Right ventricle myocardium superior (tissue), 1 donor: ENCODE results near the gene TROAP. TPM values are rescaled to one million over a fixed set of nuclear protein-coding genes. Genes with fewer than 3 reads are reported as not detected.

Experiments used
- total RNA-seq: library from RNA; stranded (reverse); fragmentation: NEBNext Ultra II Directional; extraction: Animal tissue kit (Norgen Biotek cat#: 25700); gene quantifications from one replicate; pipeline ENCODE4 v1.2.1, GENCODE V29; 2021
- donor health status: DM: no; HTN: yes; CAD: no; lungs with severe emphysema.

TROAP gene
- total RNA-seq, 1 donor from 2014 or later, result 0.67 TPM

Other genes starting within 250 kb of the TROAP start
- 0.32 TPM for gene DHH, start 228.5 kb upstream of the TROAP start, total RNA-seq
- 30.0 TPM for gene LMBR1L, start 212.4 kb upstream of the TROAP start, total RNA-seq
- 333 TPM for gene TUBA1B, start 191.9 kb upstream of the TROAP start, total RNA-seq
- gene TUBA1A, start 134.2 kb upstream of the TROAP start, total RNA-seq, result 88.1 TPM
- 50.9 TPM for gene TUBA1C, start 58.2 kb upstream of the TROAP start, total RNA-seq
- gene PRPH, start 28.1 kb upstream of the TROAP start, total RNA-seq, result not detected
- gene C1QL4, start 13.9 kb downstream of the TROAP start, total RNA-seq, result not detected
- gene DNAJC22, start 23.6 kb downstream of the TROAP start, total RNA-seq, result 0.16 TPM
- gene SPATS2, start 44.2 kb downstream of the TROAP start, total RNA-seq, result 7.0 TPM
- gene KCNH3, start 215.8 kb downstream of the TROAP start, total RNA-seq, result 0.16 TPM
- 83.0 TPM for gene MCRS1, start 244.9 kb downstream of the TROAP start, total RNA-seq